ENCODE data around the gene MPG.

The MPG gene

GRCh38 chr16:112153-112840 is 34.3 kb downstream of the MPG start:
- no peak for TF ChIP-seq CTCF (IDR thresholded peaks at IDR 0.05; ENCODE audit: insufficient read depth, missing control alignments)

GRCh38 chr16:114327-114726 is 36.3 kb downstream of the MPG start:
- no peak for TF ChIP-seq CTCF (IDR thresholded peaks at IDR 0.05; ENCODE audit: insufficient read depth, missing control alignments)
- FAIRE-seq: no peak

More at GRCh38 chr16:112153-112840, 34.3 kb downstream of the MPG start:
- DNase-seq (ENCODE audit: insufficient read length, low spot score) (no peak), FAIRE-seq (no peak)

GRCh38 chr16:116015-116414 is 38.0 kb downstream of the MPG start:
- TF ChIP-seq CTCF (IDR thresholded peaks at IDR 0.05; ENCODE audit: insufficient read depth, missing control alignments): no peak
- no peak for FAIRE-seq
- no peak for DNase-seq (ENCODE audit: insufficient read length, low spot score)

More at GRCh38 chr16:114327-114726, 36.3 kb downstream of the MPG start:
- DNase-seq (ENCODE audit: insufficient read length, low spot score): no peak

GRCh38 chr16:117379-118365 is 39.6 kb downstream of the MPG start:
- TF ChIP-seq CTCF (IDR thresholded peaks at IDR 0.05; ENCODE audit: insufficient read depth, missing control alignments): peak; percentile 69
- FAIRE-seq (no peak), DNase-seq (ENCODE audit: insufficient read length, low spot score) (peak; percentile 64)

GRCh38 chr16:118857-119256 is 40.8 kb downstream of the MPG start:
- TF ChIP-seq CTCF (IDR thresholded peaks at IDR 0.05; ENCODE audit: insufficient read depth, missing control alignments): no peak
- FAIRE-seq: no peak
- no peak for DNase-seq (ENCODE audit: insufficient read length, low spot score)

- FAIRE-seq: no peak
- DNase-seq (ENCODE audit: insufficient read length, low spot score): no peak
- no peak for TF ChIP-seq CTCF (IDR thresholded peaks at IDR 0.05; ENCODE audit: insufficient read depth, missing control alignments)
Measured at GRCh38 chr16:119295-119694, 41.3 kb downstream of the MPG start.

Measured in D721Med (cell line).